ENCODE results near the gene CYRIA.

CYRIA gene

DNA sequence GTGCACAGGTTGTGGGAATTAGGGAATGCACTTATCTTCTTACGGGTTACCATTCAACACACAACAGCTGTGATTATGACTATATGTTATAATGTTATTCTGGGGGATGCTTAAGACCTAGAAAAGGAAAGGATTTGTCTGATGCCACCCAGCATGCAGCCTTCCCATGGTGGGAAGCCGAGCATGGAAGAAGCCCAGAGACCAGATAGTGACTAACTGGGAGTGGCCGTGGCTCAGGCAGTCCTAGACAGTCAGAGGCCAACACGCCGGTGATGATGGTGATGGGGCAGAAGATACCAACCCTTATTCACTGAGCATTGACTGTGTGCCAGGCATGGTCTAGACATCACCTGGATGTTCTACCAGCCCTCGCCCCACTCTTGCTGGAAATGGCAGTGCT, 35.9 kb downstream of the CYRIA start:
- no peak for DNase-seq (ENCODE audit: low spot score)

DNA sequence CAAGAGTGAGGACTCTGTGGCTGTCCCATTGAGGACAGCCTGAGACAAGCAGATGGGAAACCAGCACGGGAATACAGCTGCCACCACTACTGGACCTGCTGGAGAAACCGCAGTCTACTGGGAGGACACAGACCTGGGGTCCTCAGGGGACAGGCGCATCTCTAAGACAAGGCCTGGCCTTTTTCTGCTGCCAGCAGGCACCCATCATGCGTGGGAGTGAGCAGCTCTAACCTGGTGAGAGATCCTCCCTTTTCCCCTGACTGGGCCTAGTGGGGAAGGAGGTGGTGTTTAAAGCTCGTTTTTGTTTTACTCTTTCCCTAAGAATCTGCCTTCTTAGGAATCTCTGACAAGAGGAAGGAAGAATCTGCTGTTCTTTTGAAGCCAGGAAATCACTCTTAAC, 36.6 kb downstream of the CYRIA start:
- no peak for DNase-seq (ENCODE audit: low spot score)

- no peak for DNase-seq (ENCODE audit: low spot score)
Measured at GRCh38 chr2:16628314-16628713, 37.3 kb downstream of the CYRIA start.

DNA sequence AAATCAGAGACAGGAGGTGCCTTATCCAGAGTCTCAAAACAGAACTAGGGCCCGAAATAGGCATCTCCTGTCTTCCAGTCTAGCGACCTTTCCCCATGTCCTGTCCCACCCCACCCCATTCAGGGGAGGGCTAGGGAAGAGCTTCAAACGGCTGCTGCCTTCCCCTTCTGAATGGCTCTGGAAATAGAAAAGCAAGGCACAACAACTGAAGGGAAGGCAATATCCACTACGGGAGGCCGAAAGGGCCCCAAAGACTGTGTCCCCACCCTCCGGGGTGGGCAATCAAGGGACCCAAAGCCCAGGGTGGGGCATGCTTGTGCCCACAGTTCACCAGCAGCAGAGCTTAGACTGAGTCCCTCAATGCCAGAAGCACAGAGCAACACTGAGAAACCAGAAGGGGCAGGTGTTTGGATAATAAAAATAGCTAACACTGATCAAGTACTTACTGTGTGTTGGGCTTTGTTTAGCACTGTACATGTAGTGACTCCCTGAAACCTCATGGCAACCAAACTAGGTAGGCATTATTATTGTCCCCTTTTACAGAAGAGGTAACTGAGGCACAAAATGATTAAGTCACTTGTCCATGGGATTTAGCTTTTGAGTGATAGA, 38.5 kb downstream of the CYRIA start:
- DNase-seq (ENCODE audit: low spot score): no peak

DNA sequence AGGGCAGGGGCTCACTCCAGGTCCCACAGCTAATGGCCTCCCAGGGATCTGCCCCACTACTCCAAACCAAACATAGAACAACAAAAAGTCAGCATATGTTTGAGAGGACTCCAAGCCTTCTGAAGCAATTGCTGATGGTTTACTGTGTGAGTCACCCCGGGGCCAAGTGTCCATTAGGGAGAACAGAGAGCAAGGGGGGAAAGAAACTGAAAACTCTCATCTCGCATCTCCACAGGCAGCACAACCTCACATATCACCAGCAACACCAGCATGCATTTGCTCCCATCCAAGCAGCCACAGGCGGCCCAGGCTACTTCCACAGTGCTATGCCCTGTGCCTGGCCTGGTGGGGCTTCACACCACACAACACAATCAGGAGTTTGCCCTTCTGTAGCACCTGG, 39.1 kb downstream of the CYRIA start:
- DNase-seq (ENCODE audit: low spot score): no peak

- no peak for DNase-seq (ENCODE audit: low spot score)
Measured at GRCh38 chr2:16625759-16626158, 39.9 kb downstream of the CYRIA start.

- DNase-seq (ENCODE audit: low spot score): no peak
Measured at GRCh38 chr2:16625201-16625729, 40.4 kb downstream of the CYRIA start.

- no peak for DNase-seq (ENCODE audit: low spot score)
Measured at GRCh38 chr2:16624436-16624780, 41.2 kb downstream of the CYRIA start.

GRCh38 chr2:16623564-16624435, 41.8 kb downstream of the CYRIA start:
- no peak for DNase-seq (ENCODE audit: low spot score)

DNA sequence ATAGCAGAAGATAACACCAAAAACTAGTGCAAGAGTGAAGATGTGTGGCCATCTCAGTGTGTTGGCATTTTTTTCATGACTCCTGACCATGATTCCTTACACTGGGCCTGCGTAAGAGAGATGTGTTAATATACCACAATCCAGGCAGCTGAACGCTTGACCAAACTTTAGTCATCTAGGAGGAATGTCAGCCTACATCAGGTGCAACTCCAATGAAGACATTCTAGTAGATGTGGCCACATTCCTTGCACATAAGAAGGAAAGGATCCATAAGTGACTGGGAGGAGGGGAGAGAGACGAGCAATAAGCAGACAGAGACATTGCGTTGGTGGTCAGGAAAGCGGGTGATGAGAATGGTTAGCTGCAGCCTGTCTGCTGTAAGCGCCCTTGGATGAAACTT, 42.6 kb downstream of the CYRIA start:
- DNase-seq (ENCODE audit: low spot score): no peak

- no peak for DNase-seq (ENCODE audit: low spot score)
Measured at GRCh38 chr2:16622399-16622968, 43.1 kb downstream of the CYRIA start.

DNA sequence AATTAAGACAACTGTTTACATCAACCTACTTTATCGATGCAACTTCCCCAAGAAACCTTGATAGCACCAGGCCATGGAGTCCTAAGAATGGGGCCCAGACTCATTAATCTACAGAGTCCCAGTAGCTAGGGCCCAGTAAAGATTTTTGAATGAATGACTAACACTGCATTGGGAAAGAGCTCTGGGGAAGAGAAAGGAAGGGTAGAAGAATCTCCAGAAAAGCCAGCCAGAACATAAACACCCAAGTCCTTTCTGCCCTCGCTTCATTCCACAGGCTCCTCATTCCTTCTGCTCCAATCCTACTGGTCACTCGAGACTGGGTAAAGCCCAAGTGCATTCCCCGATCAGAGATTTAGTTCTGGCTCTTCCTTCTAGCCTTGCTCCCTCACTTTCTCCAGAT, 44.3 kb downstream of the CYRIA start:
- DNase-seq (ENCODE audit: low spot score): no peak

- no peak for DNase-seq (ENCODE audit: low spot score)
Measured at GRCh38 chr2:16620590-16620989, 45.0 kb downstream of the CYRIA start.

- DNase-seq (ENCODE audit: low spot score): no peak
Measured at GRCh38 chr2:16619576-16620245, 45.9 kb downstream of the CYRIA start.

- peak; percentile 30 for DNase-seq (ENCODE audit: low spot score)
Measured at GRCh38 chr2:16617282-16618266, 48.1 kb downstream of the CYRIA start.

All from cerebellar cortex (tissue), 1 donor.